Liver (tissue), 9 donors: ENCODE data around the gene SERPINE1. TPM values are rescaled to one million over a fixed set of nuclear protein-coding genes. Genes with fewer than 3 reads are reported as not detected.

Experiments
- DNase-seq: peaks from one replicate; pipeline ENCODE4 v3.0.0-alpha.2; 2017; ENCODE audit warnings: low spot score
- H3K27ac ChIP-seq, 2 donors: one replicate each; pipeline ENCODE4 v1.7.0; 2013; ENCODE audit warnings: inconsistent platforms in 2 of 2, low read length in 2 of 2, control low read depth in 1 of 2, low read depth in 1 of 2, mild to moderate bottlenecking in 1 of 2
- H3K27me3 ChIP-seq, 4 donors: one replicate each; pipeline versions ENCODE4 v1.6.1 to v1.7.0; 2013; ENCODE audit warnings: low read length in 3 of 4, inconsistent platforms in 1 of 4, mild to moderate bottlenecking in 1 of 4, moderate library complexity in 1 of 4; ENCODE audit not compliant: control insufficient read depth in 4 of 4, insufficient read depth in 4 of 4
- H3K36me3 ChIP-seq, 4 donors: one replicate each; pipeline versions ENCODE4 v1.6.1 to v1.7.0; 2013; ENCODE audit warnings: low read length in 3 of 4, mild to moderate bottlenecking in 3 of 4, low read depth in 1 of 4, moderate library complexity in 1 of 4; ENCODE audit not compliant: control insufficient read depth in 4 of 4, insufficient read depth in 3 of 4
- H3K4me1 ChIP-seq, 4 donors: one replicate each; pipeline versions ENCODE4 v1.6.1 to v1.7.0; 2013; ENCODE audit warnings: low read length in 3 of 4, mild to moderate bottlenecking in 3 of 4, moderate library complexity in 1 of 4; ENCODE audit not compliant: control insufficient read depth in 4 of 4, insufficient read depth in 4 of 4
- H3K4me3 ChIP-seq, 3 donors: one replicate each; pipeline versions ENCODE4 v1.6.1 to v1.7.0; 2013; ENCODE audit warnings: low read length in 3 of 3, control low read depth in 1 of 3, low read depth in 1 of 3, mild to moderate bottlenecking in 1 of 3
- H3K9ac ChIP-seq, 2 donors: one replicate each; pipeline ENCODE4 v1.7.0; 2013; ENCODE audit warnings: low read length in 2 of 2, mild to moderate bottlenecking in 2 of 2, moderate library complexity in 2 of 2, control low read depth in 1 of 2, low read depth in 1 of 2
- H3K9me3 ChIP-seq, 4 donors: one replicate each; pipeline versions ENCODE4 v1.6.1 to v1.7.0; 2013; ENCODE audit warnings: low read length in 3 of 4; ENCODE audit not compliant: control insufficient read depth in 4 of 4
- ATF3 ChIP-seq: IDR thresholded peaks from 2 replicates; pipeline ENCODE4 v1.6.1; 2016; ENCODE audit warnings: antibody characterized with exemption
- CTCF ChIP-seq: fragments of 150-350 bp; IDR thresholded peaks from 2 replicates; pipeline ENCODE4 v1.5.1; 2017; ENCODE audit warnings: improper control_type of control experiment, low read depth, low read length; ENCODE audit not compliant: missing input control
- EGR1 ChIP-seq, 2 donors: IDR thresholded peaks; 2 replicates each; pipeline ENCODE4 v1.6.1; 2016 to 2018; ENCODE audit warnings: antibody characterized with exemption in 2 of 2, low read depth in 2 of 2
- FOXA1 ChIP-seq: IDR thresholded peaks from 2 replicates; pipeline ENCODE4 v1.6.1; 2016; ENCODE audit warnings: antibody characterized with exemption
- FOXA2 ChIP-seq: IDR thresholded peaks from 2 replicates; pipeline ENCODE4 v1.6.1; 2016; ENCODE audit warnings: antibody characterized with exemption
- GABPA ChIP-seq, 2 donors: IDR thresholded peaks in 1 of 2; conservative IDR thresholded peaks in 1 of 2; 2 replicates each; pipeline ENCODE4 v1.6.1; 2016; ENCODE audit warnings: antibody characterized with exemption in 2 of 2, mild to moderate bottlenecking in 1 of 2, moderate library complexity in 1 of 2
- HNF4A ChIP-seq, 2 donors: conservative IDR thresholded peaks; 2 replicates each; pipeline ENCODE4 v1.6.1; 2016; ENCODE audit warnings: antibody characterized with exemption in 2 of 2, mild to moderate bottlenecking in 2 of 2
- HNF4G ChIP-seq: IDR thresholded peaks from 2 replicates; pipeline ENCODE4 v1.6.1; 2016; ENCODE audit warnings: antibody characterized with exemption
- JUND ChIP-seq, 2 donors: IDR thresholded peaks; 2 replicates each; pipeline ENCODE4 v1.6.1; 2016; ENCODE audit warnings: antibody characterized with exemption in 2 of 2
- MAX ChIP-seq: IDR thresholded peaks from 2 replicates; pipeline ENCODE4 v1.6.1; 2016; ENCODE audit warnings: antibody characterized with exemption
- NR2F2 ChIP-seq: IDR thresholded peaks from 2 replicates; pipeline ENCODE4 v1.6.1; 2016; ENCODE audit warnings: antibody characterized with exemption
- RAD21 ChIP-seq, 2 donors: IDR thresholded peaks; 2 replicates each; pipeline ENCODE4 v1.6.1; 2016; ENCODE audit warnings: antibody characterized with exemption in 2 of 2, mild to moderate bottlenecking in 2 of 2
- REST ChIP-seq: IDR thresholded peaks from 2 replicates; pipeline ENCODE4 v1.6.1; 2016; ENCODE audit warnings: antibody characterized with exemption, mild to moderate bottlenecking
- RXRA ChIP-seq, 2 donors: IDR thresholded peaks; 2 replicates each; pipeline ENCODE4 v1.6.1; 2017 to 2018; ENCODE audit warnings: antibody characterized with exemption in 2 of 2, mild to moderate bottlenecking in 1 of 2
- SP1 ChIP-seq: IDR thresholded peaks from 2 replicates; pipeline ENCODE4 v1.6.1; 2018; ENCODE audit warnings: antibody characterized with exemption, mild to moderate bottlenecking
- TAF1 ChIP-seq: conservative IDR thresholded peaks from 2 replicates; pipeline ENCODE4 v1.6.1; 2016; ENCODE audit warnings: antibody characterized with exemption, mild to moderate bottlenecking
- YY1 ChIP-seq: IDR thresholded peaks from 2 replicates; pipeline ENCODE4 v1.6.1; 2016; ENCODE audit warnings: antibody characterized with exemption, mild to moderate bottlenecking
- ZBTB33 ChIP-seq: IDR thresholded peaks from 2 replicates; pipeline ENCODE4 v1.6.1; 2016; ENCODE audit warnings: antibody characterized with exemption
- WGBS: extraction: QIAGEN DNeasy Blood & Tissue Kit; methylation state at CpG from one replicate; pipeline ENCODE4 v1.1.7; 2013; 5-methylcytosine and 5-hydroxymethylcytosine counted together
- polyA plus RNA-seq, 2 donors: library from polyadenylated mRNA; stranded (reverse) in 1 of 2; unstranded in 1 of 2; fragments of 200-250 nt in 1 of 2; fragments of >200 nt in 1 of 2; fragmentation: Nextera tagmentation in 1 of 2; extraction: Ambion mirVana in 1 of 2; gene quantifications; one replicate each; pipeline versions ENCODE4 v1.2.1 to v1.2.3, GENCODE V29; 2013 to 2015
- total RNA-seq, 2 donors: library from RNA; depleted of rRNA; stranded (reverse); fragments of >200 nt; gene quantifications; one replicate each; pipeline ENCODE4 v1.2.3, GENCODE V29; 2014
- donor health status: healthy.
- donor health status: healthy.
- donor health status: healthy.
- donor health status: healthy.
- donor health status: healthy.

The SERPINE1 gene
- total and polyA plus RNA-seq, 4 donors: 0.93 to 18.6 (median 8.0) TPM

- Histone ChIP-seq H3K4me1 (peaks cover 2 to 23% (median 10%) of the 10 kb centered on the region in 4 donors), H3K9me3 (no peaks in the 10 kb centered on the region), H3K4me3 (no peak overlapping the region), H3K9ac (no peak overlapping the region), H3K27me3 (no peaks in the 10 kb centered on the region), H3K27ac (peak overlapping the region in 1 of 2 donors; percentile 0), H3K36me3 (no peaks in the 10 kb centered on the region)
- WGBS: 35% methylated on average over 16 of the region's 16 CpGs
- TF ChIP-seq MAX (peak; percentile 15), SP1 (peak; percentile 57), RXRA (IDR thresholded peaks at IDR 0.05) (peak; percentile 58 to 70), JUND (IDR thresholded peaks at IDR 0.05) (no peak), ATF3 (no peak), HNF4A (conservative IDR thresholded peaks at IDR 0.05) (peak in 1 of 2 donors; percentile 8)
- no peak for DNase-seq
Measured at GRCh38 chr7:101108330-101108857, 18.5 kb upstream of the SERPINE1 start.

- Histone ChIP-seq H3K36me3 (no peaks in the 10 kb centered on the region), H3K4me3 (no peak overlapping the region), H3K9ac (no peak overlapping the region), H3K27ac (peak overlapping the region in 1 of 2 donors; percentile 0), H3K9me3 (no peaks in the 10 kb centered on the region), H3K4me1 (peaks cover 2 to 17% (median 6%) of the 10 kb centered on the region in 4 donors), H3K27me3 (no peaks in the 10 kb centered on the region)
- DNase-seq: no peak
- TF ChIP-seq YY1 (no peak), EGR1 (IDR thresholded peaks at IDR 0.05; ENCODE audit: low read depth in 2 of 2) (no peak), NR2F2 (no peak), HNF4A (conservative IDR thresholded peaks at IDR 0.05) (no peak), FOXA2 (no peak), GABPA (IDR thresholded peaks at IDR 0.05 in 1 of 2, conservative IDR thresholded peaks at IDR 0.05 in 1 of 2) (no peak), FOXA1 (no peak), RXRA (IDR thresholded peaks at IDR 0.05) (no peak), CTCF (no peak), REST (no peak), TAF1 (no peak), SP1 (no peak), HNF4G (no peak), JUND (IDR thresholded peaks at IDR 0.05) (no peak), RAD21 (IDR thresholded peaks at IDR 0.05) (no peak), ATF3 (no peak), MAX (no peak), ZBTB33 (no peak)
- 89% methylated on average over 7 of the region's 7 CpGs for WGBS
Measured at GRCh38 chr7:101108961-101109360, 17.9 kb upstream of the SERPINE1 start.
